GM12874 (cell line): ENCODE measurements around the gene MPP2.

Experiments
- TF ChIP-seq, protein P1 (sequence below): IDR thresholded peaks from 2 replicates; pipeline ENCODE4 v1.5.1; 2011; ENCODE audit warnings: low read depth, mild to moderate bottlenecking, control low read depth, low read length, moderate library complexity; ENCODE audit not compliant: insufficient read depth

Gene MPP2

GRCh38 chr17:43938838-43939182 is 31.5 kb upstream of the MPP2 start:
- TF ChIP-seq, protein P1, sequence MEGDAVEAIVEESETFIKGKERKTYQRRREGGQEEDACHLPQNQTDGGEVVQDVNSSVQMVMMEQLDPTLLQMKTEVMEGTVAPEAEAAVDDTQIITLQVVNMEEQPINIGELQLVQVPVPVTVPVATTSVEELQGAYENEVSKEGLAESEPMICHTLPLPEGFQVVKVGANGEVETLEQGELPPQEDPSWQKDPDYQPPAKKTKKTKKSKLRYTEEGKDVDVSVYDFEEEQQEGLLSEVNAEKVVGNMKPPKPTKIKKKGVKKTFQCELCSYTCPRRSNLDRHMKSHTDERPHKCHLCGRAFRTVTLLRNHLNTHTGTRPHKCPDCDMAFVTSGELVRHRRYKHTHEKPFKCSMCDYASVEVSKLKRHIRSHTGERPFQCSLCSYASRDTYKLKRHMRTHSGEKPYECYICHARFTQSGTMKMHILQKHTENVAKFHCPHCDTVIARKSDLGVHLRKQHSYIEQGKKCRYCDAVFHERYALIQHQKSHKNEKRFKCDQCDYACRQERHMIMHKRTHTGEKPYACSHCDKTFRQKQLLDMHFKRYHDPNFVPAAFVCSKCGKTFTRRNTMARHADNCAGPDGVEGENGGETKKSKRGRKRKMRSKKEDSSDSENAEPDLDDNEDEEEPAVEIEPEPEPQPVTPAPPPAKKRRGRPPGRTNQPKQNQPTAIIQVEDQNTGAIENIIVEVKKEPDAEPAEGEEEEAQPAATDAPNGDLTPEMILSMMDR: no peak

- TF ChIP-seq, protein P1: no peak
Observed at GRCh38 chr17:43936434-43936833, 29.1 kb upstream of the MPP2 start.

DNA sequence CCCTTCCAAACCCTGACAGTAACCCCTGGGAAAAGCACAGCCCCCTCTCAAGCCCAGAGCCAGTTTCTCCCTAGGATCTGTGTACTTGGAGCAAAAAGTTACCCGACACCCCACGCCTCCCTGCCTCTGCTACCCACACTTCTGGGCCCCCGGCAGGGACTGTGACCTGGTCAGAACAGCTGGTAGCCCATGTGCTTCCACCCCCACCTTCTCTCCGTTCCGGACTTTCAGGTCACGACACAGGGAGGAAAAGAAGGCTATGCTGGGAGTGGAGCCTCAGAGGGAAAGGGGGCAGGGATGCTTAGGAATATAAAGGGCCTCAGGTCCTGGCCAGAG is 28.6 kb upstream of the MPP2 start:
- TF ChIP-seq, protein P1: no peak

DNA sequence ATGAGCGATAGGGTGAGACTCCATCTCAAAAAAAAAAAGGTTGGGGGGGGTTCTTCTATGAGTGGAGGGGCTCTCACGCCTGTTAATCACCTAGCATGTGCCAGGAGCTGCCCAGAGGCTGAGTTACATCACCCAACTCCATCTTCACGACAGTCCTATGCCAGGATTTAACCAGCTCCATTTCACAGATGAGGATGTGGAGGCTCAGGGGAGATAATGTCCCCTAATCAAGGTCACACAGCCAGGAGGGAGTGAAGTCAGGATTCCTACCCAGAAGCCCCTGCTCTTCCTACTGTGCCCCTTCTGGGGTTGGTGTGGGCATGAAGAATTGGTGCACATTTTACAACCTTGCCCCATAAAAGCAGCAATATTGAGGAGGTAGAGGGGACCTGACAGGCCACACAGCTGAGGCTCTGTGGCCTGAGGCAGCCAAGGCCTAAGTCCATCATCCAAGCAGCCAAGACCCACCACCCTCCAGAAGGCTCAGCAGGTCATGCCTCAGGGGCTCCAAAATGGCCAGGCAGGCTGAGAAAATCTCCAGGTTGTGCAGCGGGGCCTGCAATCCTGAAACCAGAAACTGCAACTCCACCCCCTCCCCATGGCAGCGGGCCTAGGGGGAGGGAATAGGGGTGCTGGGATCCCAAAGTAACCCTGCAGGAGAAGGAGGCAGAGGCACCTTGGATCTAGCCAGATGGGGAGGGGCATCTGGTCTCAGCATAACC is 28.0 kb upstream of the MPP2 start:
- TF ChIP-seq, protein P1: no peak

GRCh38 chr17:43932923-43933322 is 25.6 kb upstream of the MPP2 start:
- TF ChIP-seq, protein P1: no peak

GRCh38 chr17:43932357-43932756 is 25.0 kb upstream of the MPP2 start:
- TF ChIP-seq, protein P1: no peak

DNA sequence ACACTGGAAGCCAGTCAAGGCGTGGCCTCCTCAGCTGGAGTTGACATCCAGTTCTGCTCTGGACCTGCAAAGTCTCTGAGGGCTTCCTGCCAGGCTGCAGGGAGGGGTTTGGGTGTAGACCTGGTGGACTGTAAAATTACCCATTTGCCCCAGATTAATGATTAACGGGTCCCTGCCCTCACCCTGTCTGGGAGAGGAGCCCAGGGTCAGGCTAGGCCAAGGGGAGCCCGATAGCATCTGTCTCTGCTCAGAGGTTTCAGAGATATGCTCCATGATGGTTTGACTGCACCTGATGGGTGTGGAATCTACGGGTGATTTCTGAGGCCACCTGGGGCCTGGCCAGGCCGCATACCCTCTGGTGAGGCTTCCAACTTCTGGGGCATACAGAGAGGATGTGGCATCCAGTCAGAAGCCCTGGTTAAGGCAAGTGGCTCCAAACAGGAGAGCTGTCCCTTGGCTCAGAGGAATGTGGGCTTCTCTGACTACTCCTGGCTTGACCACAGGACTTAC is 23.8 kb upstream of the MPP2 start:
- TF ChIP-seq, protein P1: no peak
